ENCODE data around the gene SLC6A12.
A peak's percentile ranks its signal among the peaks of the same experiment; 100 is the strongest.

Gene SLC6A12

DNA sequence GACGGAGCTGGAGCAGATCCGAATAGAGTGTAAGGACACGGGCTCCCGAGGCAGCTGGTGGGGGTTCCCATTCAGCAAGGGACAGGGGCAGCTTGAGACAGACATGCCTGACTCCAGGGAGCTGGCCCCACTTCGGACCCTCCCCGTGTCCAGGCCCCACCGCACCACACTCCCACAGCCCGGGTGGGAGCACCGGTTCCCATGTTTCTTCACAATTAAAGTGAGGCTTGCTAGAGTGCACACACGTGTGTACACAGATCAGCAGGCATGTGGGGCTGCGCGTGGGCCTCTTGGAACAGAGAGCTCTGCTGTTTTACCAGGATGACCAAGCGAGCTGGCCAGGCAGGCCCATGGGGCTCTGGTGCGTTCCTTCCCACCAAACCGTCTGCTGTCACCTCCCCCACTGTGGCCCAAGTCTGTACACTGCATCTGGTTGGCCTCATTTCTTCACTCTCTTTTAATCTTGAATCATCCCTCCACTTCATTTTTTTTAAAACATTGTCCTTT lies 48.0 kb downstream of the SLC6A12 start:
- no peak for DNase-seq (ENCODE audit: low read depth in 2 of 3, low spot score in 1 of 3)

DNA sequence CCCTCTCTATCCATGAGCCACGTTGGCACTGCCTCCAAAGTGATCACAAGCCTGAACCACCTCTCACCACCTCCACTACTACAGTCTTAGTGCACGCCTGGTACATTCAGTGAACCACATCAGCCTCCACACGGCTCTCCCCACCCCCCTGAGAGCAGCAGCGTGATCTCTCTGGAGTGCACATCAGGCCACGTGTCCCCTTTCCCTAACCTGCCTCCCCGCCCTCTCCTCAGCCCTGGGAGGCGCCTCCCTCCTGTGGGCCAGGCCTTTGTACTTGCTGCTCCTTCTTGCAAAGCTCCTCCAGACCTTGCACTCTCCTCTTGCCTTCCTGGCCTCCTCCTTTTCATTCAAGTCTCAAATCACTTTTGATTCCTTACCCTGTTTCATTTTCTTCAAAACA lies 49.8 kb downstream of the SLC6A12 start:
- no peak for DNase-seq (ENCODE audit: low read depth in 2 of 3, low spot score in 1 of 3)

DNA sequence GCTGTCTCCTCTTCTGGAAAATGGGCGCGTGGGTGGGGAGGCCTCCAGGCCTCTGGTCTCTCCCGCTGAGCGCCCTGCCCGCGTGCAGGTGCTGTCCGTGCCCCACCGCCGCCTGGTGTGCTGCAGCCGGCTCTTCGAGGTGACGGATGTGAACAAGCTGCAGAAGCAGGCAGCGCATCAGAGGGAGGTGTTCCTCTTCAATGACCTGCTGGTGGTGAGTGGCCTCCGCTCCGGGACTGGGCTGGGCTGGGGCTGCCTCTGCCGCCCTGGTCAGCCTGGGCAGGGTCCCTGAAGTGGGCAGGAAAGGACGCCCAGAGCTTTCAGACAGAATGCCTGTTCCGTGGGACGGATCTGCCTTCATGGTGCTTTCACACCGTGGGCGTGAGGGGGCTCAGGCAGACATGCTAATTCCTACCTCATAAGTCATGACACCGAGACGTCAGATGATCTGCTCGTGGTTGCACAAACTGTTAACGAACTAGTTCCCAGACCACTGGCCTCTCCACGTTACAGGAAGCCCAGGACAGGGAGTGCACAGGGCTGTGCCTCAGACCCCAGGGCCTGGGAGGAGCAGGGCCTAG lies 50.5 kb downstream of the SLC6A12 start:
- DNase-seq (ENCODE audit: low read depth in 2 of 3, low spot score in 1 of 3): no peak

DNA sequence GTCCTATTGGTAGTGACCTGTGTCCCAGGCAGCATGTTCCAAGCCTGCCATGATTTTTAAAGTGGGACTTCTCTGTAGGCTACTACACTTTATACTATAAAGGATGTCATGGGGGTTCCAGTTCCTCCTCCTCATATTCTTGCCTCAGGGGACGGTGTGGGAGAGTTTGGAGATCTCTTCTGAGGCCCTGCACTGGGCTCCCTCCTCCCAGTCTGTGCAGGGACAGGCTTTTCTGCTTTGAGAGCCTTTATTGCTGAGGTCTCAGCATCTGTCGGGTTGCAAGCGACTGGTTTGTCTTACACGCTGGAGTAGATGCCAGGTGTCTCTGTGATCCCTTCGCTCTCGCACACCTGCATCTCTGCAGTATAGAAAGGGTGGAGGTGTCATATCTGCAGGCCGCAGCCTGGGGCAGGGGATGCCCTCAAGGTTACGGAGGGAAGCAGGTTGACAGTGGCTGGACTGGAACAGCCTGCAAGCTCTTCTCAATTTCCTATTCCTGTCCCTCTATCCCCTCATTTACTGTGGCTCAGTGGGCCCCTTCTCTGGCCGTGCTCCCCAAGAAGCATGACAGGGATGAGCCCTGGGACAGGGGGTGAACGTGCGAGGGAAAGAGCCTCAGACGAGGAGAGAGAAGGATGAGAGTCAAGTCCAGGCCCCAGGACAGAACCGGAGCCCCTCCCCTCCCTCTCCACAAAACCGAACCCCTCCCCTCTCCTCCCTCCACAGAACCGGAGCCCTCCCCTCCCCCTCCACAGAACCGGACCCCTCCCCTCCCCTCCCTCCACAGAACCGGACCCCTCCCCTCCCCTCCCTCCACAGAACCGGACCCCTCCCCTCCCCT lies 51.3 kb downstream of the SLC6A12 start:
- no peak for DNase-seq (ENCODE audit: low read depth in 2 of 3, low spot score in 1 of 3)

DNA sequence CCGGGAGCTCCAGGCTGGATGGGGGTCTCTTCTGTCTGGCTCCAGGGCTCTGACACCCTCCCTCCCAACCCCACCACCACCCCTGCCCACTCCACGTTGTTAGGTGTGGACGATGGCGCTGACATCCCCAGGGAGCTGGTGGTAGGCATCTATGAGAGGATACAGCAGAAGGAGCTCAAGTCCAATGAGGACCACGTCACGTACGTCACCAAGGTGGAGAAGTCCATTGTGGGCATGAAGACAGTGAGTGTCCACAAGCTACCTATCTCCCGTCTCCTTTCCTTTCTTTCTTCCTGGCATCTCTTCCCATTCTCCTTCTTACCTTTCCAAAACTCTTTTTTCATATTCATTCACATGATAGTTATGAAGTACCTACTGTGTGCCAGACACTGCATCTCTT lies 52.1 kb downstream of the SLC6A12 start:
- no peak for DNase-seq (ENCODE audit: low read depth in 2 of 3, low spot score in 1 of 3)

DNA sequence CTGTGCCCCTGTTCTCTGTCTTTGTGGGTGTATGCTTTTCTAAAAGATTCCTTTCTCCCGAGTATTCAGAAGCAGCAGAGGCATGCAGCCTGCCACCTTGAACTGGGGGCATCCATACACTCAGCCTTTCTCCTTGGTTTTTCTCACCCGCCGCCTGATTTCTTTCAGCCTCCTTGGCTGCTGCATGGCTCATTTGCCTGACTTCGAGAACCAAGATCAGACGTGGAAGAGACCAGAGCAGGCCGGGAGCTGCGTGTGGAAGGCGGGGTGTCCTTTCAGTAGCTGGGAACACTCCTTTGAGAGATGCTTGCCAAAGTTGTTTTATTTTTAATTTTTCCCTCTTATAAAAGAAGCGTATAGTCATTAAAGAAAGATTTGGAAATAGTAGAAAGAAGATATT lies 53.1 kb downstream of the SLC6A12 start:
- DNase-seq (ENCODE audit: low read depth in 2 of 3, low spot score in 1 of 3): no peak

DNA sequence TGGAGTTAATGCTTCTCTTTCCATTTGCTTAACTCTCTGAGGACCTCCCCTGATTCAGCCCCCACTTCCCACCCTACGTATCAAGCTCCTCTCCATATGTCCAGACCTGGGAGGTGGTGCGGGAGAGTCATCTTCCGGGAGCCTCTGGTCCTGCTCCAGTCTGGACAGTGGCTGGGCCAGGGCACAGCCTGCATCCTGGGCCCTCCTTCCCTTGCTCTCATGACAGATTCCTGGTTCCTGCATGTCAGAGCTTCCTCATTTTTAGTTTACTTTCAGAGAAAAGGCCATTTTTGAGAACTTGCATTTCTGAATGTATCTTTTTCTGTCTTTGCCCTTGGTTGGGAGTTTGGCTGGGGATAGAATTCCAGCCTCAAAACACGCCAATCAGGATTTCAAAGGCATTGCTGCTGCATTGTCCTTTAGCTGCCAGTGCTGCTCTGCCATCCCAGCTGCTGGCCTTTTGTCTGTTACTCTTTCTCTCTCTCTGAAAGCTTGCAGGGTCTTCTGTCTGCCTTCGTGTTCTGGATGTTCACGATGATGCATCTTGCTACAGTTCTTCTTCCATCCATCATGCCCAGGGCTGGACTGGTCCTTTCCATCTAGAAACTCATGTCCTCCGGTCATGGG lies 54.7 kb downstream of the SLC6A12 start:
- DNase-seq (ENCODE audit: low read depth in 2 of 3, low spot score in 1 of 3): no peak

DNA sequence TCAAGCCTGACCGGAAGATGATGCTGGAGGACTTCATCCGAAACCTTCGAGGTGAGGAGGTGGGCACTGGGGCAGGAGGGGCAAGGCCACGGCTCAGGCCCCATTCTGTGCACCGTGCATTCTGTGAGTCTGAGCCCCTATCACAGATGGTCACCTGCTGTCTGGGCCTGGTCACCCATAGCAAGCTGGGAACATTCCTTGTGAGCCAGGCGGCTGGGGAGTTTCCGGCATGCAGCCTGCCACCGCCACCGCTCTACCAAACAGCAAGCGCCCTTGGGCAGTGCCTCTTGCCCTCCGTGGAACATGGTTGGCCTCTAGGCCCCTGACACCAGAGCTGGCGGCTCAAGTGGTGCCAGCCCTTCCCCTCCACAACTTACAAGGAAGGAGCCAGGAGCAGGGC lies 56.3 kb downstream of the SLC6A12 start:
- DNase-seq (ENCODE audit: low read depth in 2 of 3, low spot score in 1 of 3): no peak

DNA sequence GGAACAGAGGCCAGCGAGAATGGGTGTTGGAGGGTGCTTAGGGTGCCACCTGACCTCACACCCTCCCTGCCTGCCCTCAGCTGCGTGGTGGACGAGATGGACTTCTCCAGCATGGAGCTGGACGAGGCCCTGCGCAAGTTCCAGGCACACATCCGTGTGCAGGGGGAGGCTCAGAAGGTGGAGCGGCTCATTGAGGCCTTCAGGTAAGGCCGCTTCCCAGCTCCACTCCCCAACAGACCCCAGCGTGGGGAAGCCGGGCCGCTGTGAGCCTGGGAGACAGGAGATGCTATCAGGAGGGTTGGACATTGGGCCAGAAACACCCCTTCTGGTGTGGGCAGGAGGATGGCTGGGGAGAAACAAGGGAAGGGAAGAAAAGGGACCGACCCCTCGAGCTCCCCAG lies 57.0 kb downstream of the SLC6A12 start:
- DNase-seq (ENCODE audit: low read depth in 2 of 3, low spot score in 1 of 3): no peak

DNA sequence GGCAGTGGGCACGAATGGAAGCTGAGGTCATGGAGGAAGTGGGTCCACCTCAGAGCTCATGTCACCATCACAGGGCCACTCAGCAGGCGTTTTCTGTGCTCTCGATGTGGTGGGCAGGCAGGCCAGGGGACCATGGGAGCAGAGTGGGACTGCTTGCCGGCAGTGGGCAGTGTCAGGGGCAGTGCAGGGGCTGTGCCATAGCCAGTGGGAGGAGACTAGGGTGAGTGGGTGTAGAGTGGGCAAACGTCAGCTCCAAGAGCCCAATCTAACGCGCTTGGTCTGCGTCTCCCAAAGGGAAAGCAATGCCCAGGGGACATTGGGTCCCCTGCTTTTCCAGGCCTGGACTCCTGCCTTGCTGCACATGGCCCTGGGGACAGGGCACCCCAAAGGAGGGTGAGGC lies 58.3 kb downstream of the SLC6A12 start:
- no peak for DNase-seq (ENCODE audit: low read depth in 2 of 3, low spot score in 1 of 3)

DNA sequence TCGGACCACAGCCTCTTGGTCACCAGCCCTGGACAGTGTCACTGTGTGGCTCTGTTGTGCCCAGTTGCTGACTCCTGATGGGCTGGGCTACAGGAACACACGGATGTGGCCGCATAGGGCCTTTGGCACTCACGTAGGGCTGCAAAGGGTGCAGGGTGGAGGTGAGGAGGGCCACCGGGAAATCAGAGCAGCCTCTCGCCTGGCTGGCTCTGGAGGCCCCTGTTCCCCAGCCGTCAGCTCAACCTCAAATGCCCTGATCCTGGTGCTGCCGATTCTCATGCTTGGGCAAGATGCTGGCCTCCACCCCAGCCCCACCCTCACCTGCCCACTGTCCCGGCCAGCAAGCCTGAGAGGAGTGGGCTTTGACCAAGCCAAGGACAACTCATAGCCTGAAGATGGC lies 59.0 kb downstream of the SLC6A12 start:
- DNase-seq (ENCODE audit: low read depth in 2 of 3, low spot score in 1 of 3): no peak

DNA sequence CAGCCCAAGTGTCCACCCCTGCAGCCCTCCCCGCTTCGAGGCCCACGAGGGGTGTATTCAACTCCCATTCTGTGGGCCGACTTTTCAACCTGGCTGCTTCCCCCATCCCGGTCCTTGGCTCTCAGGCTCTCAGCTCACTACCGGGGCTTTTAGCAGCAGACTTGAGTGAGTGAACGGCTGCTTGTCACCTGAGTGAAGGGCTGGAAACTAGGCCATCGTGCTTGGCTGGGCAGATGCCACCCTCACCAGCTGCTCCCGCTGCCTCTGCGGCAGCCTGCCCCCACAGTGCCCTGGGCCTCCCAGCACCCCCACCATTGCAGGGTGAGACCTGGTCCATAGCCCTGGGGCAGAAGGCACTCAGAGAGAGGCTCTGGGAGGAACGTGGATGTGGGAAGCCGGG lies 59.9 kb downstream of the SLC6A12 start:
- no peak for DNase-seq (ENCODE audit: low read depth in 2 of 3, low spot score in 1 of 3)

DNA sequence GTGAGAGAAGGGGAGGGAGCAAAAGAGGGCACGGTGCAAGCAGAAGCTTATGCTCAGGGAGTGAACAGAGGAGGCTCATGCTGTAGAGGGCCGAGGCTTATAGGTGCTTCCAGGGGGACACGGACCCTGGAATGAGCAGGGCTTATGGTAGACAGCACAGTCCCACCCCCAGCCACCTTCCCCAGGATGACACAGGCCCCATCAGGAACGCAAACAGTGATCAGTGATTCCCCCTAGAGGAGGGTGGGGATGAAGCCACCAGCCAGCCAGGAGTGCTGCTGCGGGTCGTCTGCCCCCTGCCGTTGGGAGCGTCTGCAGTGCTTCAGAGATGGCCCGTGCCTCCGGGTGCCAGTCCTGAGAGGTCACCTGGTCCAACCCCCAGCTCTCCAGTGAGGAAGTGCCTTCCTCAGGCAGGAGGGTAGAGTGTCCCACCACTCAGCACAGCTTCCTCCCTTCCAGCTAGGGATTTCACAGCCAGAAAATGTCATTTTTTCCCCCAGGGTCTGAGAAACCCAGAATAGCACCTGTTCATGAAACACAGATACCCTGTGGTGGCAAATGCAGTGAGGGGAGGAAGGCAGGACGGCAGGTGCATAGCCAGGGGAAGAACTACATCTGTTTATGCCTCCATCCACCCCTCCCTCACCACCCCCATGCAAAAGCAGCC lies 60.7 kb downstream of the SLC6A12 start:
- DNase-seq (ENCODE audit: low read depth in 2 of 3, low spot score in 1 of 3): peak; percentile 28 to 53 (median 34)

DNA sequence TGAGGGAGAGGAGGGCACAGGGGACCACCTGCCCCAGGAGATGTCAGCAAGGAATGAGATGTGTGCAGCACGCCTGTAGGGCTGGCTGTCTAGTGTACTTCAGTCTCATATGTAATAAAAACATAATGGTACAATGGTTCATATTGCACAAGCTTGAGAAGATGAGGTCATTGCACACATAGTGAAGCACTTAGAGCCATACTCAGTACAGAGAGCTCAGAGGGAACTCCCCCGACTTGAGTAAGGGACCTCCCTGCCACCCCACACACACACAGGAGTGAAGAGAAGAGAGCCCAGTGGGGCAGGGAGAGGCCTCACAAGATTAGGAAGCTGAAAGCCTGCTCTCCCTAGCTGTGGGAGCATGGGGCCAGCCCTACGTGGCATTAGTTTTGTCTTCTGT lies 61.5 kb downstream of the SLC6A12 start:
- no peak for DNase-seq (ENCODE audit: low read depth in 2 of 3, low spot score in 1 of 3)

DNA sequence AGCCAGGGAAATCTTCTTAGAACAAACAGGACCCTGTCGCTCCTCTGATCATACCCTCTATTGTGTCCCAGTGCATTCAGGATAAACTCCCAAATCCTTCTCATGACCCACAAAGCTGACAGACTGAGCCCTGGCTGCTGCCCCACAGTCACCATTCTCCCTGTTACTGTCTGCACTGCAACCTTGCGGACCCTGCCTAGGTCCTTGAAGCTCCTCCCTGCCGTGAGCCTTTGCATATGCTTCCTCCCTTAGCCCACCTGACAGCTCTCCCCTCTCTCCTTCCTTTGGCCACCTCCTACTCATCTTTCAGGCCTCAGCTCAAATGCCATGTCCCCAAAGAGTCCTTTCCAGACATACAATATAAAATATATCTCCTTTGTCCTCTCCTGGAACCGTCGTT lies 62.4 kb downstream of the SLC6A12 start:
- DNase-seq (ENCODE audit: low read depth in 2 of 3, low spot score in 1 of 3): no peak

DNA sequence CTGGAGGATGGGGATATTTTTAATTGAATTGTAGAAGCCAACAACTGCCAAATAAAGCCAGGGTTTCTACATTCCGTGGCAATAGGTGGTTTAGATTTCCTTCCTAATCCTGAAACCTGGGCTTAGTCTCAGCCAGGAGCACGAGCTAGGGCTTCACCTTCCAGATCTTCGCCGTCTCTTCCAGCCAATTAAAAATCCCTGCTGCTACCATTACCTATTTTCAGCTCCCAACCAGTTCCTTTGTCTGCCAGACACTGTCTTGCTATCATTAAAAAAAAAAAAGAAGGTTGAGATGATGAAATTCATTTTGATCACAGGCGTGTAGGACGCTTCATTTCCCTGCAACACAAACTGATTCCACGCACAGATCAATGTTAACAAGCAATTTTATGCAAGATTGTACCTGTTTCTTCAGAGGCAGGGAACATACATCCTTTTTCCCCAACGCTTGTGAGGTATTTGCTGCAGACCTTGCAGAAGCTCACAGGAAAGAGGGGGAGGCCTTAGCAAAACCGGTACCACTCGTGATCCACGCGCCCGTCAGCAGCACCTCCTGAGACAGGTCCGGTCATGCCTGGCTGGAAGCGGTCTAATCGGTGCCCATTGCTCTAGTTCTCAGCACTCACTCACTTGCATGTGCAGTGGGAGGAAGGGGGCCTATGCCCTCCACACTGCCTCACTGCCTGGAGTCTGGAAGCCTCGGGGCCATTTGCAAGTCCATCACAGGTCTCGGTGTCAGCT lies 65.1 kb downstream of the SLC6A12 start:
- no peak for DNase-seq (ENCODE audit: low read depth in 2 of 3, low spot score in 1 of 3)

DNA sequence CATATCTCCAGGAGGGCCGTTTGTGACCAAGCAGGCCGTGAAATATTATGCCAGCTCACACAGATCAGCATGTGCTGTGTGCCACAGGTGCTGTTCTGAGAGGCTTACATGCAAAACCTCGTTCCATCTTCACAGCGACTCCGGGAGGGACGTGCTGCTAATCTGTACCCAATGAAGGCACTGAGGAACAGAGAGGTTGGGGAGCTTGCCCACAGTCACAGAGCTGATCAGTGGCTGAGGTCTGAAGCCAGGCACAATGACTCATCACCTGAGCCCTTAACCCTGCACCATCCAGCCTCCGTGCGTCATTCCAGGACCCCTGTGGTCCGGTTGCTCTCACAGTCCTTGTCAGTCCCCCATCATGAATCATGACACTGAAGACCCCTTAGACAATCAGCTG lies 66.7 kb downstream of the SLC6A12 start:
- no peak for DNase-seq (ENCODE audit: low read depth in 2 of 3, low spot score in 1 of 3)

DNA sequence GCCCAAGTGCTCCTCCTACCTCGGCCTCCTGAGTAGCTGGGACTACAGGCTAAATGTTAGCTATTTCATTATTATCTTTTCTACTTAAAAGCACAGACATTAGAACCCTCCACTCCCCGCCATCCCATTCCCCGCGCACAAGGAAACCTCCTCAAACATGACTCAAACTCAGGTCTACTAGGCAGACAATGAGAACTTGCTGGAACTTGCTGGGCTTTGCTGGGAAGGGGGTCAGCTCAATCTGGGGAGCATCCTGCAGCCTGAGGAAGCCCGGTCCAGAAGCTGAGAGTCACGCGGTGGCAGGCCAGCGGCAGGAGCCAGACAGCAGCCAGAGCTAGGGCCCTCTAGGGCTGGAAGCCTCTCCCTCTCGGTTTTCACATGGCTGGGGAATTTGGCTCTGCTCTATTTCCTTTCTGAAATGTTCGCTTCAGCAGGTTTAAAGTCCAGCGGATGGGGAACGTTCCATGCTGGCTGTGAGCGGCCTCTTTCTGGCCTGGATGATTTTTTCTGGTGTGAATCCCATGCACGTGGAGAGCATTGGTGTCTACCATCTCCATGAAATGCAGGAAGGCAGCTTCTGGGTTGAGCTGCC lies 68.5 kb downstream of the SLC6A12 start:
- DNase-seq (ENCODE audit: low read depth in 2 of 3, low spot score in 1 of 3): no peak

DNA sequence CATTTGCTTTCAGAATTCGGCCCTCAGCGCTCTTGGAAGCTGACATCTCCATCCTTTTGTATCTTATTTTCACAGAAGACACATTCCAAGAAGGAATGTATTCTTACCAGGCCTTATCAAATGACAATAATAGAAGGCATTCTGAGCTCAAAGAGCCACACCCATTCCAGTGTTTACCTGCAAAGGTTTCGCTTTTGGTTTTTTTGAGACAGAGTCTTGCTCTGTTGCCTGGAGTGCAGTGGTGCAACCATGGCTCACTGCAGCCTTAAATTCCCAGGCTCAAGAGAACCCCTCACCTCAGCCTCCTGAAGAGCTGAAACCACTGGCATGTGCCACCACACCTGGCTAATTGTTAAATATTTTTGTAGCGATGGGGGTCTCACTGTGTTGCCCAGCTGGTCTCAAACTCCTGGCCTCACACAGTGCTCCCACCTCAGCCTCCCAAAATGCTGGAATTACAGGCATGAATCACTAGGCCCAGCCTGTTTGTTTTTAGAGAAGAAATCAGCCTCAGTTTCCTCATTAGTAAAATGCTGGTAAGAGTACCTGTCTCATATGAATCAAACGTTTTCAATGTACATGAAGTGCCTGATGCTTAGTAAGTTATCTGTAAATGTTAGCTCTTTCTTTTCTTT lies 69.2 kb downstream of the SLC6A12 start:
- DNase-seq (ENCODE audit: low read depth in 2 of 3, low spot score in 1 of 3): no peak

DNA sequence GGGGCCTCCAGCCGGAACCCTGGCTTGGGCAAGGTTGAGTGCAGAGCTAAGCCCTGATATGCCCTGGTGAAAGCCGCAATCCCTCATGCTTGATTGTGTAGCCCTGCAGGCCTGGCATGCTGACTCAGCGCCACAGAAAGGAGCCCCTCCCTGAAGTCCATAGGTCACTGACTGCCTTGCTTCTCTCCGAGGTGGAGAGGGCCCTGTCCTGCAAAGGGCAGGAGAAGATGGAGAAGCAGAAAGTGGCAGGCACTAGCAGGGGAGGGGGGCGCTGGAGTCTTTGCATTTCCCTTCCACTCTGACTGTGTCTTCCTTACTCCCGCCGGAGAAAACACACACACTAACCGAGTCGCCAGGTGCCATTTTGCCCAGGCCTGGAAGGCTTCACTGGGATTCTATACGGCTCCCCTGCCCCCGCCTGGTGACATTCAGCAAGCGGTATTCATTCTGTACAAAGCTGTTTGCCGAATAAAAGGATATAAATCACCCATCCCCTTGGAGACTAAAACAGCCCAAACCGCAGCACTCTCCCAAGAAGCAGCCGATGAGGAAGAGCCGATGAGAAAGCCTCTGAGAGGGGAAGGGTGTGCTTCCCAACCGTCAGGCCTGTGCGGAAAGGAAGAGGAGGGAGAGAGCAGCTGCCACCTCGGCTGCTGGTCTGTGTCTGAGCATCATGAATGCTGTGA lies 69.8 kb downstream of the SLC6A12 start:
- no peak for DNase-seq (ENCODE audit: low read depth in 2 of 3, low spot score in 1 of 3)
